NCI-H526 treated with DMSO at 0.1 percent for 48 hours (cell line): Measurements from ENCODE around the gene SLC25A13.
"Not testable (repeated sequence)": the region's sequence is repeated elsewhere in the genome, so short reads cannot be mapped to it uniquely, and the experiment has no call there.

Source experiments
- DNase-seq: peaks from one replicate; lab custom pipeline; 2025; lab: John Stamatoyannopoulos, UW

SLC25A13 gene

DNA sequence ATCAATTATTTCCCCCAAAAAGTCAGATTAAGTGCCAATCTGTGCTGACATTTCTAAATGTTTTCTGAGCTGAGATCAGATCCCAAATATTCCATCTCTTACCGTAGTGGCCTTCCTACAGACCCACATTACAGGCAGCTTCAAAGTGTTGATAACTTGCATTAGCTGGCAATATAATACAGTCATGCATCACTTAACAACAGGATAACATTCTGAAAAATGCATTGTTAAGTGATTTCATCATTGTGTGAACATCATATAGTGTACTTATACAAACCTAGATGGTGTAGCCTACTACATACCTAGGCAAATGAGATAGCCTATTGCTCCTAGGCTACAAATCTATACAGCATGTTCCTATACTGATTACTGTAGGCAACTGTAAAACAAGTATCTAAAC lies 22.4 kb downstream of the SLC25A13 start:
- peak; percentile 39 for DNase-seq

DNA sequence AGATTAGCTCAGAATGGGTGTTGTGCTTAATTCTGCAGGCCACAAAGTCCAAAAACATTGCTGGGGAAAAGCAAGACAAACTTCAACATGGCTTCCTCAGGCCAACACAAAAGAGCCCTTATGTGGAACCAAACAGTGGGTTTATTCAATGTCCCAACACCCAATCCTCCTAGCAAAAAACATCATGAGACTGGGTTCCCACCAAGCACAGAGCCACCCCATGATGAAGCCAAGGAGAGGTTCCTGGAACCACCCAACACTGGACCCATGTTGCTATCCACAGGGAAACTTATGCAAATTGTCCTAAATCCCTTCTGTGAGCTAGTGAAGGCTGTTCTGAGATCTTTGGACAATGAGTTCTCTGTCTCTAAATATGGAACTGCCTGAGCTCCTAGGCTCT lies 24.0 kb downstream of the SLC25A13 start:
- DNase-seq: peak; percentile 86

DNA sequence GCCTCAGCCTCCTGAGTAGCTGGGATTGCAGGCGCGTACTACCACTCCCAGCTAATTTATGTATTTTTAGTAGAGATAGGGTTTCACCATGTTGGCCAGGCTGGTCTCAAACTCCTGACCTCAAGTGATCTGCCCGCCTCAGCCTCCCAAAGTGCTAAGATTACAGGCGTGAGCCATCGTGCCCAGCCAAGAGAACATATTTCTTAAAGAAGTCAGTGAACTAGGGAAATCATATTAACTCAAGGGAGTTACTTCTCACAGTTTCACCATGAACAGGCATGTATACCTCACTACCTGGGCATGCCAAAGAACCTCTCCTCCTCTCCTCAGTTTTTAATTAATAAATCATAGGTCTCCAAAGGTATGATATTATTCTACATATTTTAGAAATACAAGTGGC lies 24.5 kb downstream of the SLC25A13 start:
- not testable (repeated sequence) for DNase-seq

DNA sequence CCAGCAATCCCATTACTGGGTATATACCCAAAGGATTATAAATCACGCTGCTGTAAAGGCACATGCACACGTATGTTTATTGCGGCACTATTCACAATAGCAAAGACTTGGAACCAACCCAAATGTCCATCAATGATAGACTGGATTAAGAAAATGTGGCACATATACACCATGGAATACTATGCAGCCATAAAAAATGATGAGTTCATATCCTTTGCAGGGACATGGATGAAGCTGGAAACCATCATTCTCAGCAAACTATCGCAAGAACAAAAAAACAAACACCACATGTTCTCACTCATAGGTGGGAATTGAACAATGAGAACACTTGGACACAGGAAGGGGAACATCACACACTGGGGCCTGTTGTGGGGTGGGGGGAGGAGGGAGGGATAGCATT lies 28.0 kb downstream of the SLC25A13 start:
- not testable (repeated sequence) for DNase-seq

DNA sequence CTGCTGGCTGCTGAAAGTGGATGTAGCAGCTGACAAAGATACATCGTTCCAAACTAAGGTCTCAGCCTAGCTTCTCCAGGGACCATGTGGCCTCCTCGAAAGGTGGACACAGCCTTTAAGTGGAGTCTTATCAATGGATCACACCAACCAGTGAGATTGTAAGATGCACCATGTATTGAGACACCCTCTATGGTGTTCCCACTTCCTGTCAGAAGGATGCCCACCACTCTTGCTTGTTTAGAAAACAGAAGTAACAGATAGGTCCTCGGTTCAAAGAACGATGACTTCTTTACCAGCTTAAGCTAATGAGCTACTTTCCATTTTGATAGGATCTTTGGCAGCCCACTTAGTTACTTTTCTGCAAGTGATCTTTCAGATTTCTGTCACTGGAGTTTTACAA lies 34.3 kb downstream of the SLC25A13 start:
- DNase-seq: no peak

DNA sequence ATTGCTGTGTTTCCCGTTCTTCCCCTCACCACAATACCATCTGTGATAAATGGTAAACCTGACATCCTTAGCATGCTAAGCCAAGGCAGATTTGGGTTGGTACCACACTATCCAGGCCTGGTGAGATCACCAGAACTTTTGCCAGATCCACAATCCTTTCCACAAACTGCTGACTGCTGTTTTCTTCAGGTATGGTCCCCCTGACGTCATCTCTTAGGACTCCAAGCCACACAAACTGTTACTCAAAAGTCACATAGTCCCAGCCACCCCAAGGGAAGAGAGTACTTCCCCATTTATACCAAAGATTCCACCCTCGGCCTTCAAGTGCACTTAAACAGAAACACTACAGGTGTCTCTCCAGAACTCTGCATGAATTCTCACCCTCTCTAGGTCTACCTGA lies 34.8 kb downstream of the SLC25A13 start:
- no peak for DNase-seq

DNA sequence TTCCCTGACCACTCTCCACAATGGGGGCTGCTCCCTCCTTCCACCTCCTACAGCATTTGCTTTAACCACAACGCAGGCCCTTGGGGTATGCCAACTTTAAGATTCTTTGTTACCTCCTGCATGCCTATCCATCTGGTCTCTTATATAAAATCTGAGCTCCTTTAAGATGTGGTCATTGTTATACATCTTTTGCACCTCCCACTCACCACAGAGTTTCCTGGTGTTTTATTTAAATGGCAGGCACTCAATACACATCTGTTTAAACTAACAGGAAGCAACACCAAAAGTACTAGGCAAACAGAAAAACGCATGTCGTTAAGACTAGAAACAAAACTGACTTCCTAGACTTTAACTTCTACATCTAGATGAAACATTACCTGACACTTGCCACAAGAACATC lies 36.3 kb downstream of the SLC25A13 start:
- DNase-seq: no peak

DNA sequence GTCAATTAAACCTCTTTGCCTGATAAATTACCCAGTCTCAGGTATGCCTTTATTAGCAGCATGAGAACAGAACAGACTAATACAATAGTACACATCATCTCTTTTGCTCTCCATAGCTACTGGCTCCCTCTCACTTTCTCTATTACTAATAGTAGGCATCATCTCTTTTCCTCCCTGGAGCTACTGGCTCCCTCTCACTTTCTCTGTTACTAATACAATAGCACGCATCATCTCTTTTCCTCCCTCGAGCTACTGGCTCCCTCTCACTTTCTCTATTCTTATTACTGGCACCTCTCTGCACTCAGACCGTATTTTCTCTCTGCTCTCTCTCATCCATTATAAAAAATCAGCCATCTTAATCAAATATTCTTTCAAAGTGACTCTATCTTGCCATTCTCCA lies 37.1 kb downstream of the SLC25A13 start:
- no peak for DNase-seq

DNA sequence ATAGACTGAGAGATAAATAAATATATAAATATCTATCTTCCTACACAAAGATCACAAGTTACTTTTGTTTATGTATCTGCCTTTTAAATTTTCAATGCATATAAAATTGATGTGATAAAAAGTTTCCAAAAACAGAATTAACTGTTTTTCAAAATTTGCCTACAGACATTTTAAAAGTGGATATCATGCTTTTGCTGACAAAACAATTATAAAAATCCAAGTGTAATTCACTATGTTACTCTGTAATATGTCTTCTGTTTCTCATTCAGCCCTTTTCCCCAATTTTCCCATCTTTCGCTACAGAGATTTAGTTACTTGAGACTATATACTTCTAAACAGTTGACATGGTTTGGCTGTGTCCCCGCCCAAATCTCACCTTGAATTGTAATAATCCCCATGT lies 37.7 kb downstream of the SLC25A13 start:
- no peak for DNase-seq

DNA sequence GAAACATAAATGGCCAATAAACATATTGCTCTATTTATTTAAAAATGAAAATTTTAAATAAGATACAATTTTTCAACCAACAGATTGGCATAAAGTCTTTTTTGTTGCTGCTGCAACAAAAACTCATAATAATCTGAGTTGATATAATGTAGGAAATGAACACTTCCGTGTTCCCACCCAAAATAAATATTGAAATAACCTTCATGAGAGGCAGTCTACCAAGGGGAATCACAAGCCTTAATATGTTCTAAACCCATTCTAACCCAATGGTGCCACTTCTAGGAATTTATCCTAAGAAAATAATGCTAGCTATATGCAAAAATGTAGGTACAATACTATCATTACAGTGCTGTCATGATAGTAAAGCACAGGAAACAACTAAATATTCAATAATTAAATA lies 39.1 kb downstream of the SLC25A13 start:
- DNase-seq: no peak

DNA sequence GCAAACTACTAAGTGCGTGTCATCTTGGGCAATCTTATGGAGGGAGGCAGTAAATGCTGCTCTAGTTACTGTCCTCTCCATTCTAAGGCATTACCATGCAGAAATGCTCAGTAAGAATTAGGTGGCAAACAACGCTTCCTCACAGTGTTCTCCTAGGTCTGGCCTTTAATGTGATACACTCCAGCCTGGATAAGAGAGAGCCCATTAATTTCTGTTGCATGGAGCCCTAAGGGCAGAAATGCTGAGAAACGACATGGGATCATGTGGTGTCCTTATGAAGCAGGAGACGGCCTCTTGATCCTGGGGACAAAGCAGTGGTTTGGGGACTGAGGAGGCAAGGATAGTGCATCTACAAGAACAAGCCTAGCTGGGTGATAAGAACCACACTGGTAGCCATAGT lies 44.0 kb downstream of the SLC25A13 start:
- DNase-seq: no peak

DNA sequence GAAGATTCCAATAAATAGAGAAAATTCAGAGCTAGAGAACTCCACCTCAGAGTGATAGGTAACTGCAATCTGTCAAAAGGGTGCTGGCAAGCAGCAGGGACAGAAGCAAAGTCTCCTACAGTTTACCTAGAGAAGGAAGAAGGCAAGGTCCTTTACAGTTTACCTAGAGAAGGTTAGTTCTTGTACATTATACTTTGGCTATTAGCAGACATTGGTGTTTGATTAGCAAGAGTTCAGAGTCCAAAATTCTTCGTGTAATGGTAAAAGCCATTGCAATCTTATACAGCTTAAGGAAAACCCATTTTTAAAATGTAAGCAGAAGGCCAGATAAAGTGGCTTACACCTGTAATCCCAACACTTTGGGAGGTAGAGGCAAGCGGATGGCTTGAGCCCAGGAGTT lies 45.9 kb downstream of the SLC25A13 start:
- DNase-seq: no peak

DNA sequence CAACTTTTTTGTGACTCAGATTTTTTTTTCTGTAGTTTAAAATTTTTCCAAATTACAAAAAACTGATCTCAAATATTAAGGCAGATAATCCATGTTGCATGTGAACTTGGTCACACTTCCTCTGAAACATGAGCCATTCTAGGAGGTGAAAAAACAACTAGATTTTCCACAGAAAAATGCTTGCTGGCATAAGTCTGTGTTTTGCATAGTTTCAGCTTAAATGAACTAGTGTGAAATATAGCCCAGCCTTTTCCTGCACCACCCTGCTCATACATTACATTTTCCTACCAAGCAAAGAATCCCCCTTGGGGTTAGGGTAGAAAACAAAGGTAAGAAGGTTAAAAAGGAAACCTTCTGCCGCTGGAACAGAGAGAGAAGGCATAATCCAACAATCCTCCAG lies 48.2 kb downstream of the SLC25A13 start:
- no peak for DNase-seq

DNA sequence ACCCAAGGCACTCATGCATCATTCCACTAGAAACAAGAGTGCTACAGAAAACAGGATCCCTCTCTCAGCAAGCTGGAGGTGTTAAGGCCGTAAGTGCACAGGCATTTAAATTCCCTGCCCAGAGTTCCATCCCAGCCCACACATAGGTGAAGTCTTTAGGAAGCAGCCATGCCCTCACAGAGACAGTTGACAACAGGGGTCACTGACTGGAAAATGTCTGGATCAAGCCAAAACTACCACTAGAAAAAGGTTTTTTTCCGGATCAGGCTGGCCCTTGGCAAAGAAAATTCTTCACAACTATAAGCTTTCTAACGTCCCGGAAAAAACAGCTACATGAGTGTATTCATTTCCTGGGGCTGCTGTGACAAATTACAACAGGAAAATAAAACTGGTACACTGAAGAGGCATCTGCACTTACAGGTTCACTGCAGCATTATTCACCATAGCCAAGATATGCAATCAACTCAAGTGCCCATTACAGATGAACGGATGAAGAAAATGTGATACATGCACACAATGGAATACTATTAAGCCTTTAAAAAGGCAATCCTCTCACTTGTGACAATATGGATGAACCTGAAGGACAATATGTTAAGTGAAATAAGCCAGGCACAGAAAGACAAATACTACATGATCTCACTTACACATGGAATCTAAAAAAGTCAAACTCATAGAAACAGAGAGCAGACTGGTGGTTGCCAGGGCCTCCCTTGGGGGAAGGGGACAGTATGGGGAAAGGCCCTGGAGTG lies 52.5 kb downstream of the SLC25A13 start:
- DNase-seq: no peak

DNA sequence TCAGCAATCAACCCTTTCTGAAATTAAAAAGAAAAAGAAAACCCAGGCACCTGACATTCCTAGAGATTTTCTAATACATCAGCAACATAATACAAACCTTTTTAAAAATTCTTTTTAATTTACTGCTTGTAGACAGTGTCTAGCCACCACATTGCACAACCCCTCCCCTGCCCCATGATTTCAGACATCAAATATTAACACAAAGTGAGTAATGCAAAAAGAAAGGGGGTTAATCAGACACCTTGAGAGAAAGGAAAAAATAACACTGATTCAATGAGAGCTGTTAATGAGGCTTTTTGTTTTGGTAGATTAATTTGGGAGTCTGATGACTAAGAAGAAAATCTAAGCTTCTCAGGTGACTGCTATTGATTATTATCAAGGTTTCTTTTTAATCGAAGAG lies 55.3 kb downstream of the SLC25A13 start:
- no peak for DNase-seq

DNA sequence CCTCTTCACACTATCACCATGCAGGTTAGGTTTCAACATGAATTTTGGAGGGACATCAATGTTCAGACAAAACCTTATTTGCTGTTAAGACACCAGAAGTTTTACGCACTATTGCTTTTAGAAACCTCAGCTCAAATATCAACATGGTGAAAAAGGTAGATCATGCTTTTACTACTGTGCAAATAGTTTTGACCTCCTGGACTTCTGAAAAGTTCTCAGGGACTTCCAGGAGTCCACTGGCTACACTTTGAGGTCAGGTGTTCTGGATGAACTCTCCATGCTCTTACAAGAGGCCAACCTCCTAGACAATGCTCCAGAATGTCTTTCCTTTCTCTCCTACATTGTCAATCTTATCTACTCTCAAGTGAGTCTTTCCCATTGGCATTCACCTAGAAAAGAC lies 55.9 kb downstream of the SLC25A13 start:
- DNase-seq: no peak

DNA sequence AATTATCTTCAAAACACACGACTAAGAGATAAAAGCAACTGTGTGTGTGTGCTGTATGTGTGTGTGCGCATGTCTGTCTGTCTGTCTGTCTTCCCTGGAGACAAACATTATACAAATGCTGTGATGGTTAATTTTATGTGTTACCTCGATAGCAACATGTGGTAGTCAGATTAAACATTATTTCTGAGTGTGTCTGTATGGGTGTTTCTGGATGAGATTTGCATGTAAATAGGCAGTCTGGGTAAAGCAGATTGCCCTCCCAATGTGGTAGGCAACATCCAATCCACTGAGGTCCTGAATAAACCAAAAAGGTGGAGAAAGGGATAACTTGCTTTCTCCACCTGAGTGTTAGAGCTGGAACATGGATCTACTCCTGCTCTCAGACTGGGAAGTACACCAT lies 67.9 kb downstream of the SLC25A13 start:
- DNase-seq: no peak

DNA sequence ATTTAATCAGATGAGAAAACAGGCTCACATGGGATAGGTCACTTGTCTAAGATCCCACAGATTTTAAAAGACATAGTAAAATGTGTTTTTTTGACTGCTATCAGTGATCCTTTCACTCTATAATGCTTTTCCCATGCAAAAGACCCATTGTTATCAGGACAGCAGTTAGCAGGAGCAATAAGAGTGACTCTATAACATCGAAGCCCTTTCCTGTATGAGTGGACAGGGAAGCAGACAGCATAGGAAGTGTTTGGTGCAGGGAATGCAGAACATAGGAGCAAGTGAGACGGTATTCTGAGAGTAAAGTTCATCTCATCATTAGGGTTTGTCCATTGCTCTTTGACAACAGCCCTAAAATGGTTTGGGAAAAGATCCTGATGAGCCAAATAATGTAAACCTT lies 68.5 kb downstream of the SLC25A13 start:
- DNase-seq: no peak

DNA sequence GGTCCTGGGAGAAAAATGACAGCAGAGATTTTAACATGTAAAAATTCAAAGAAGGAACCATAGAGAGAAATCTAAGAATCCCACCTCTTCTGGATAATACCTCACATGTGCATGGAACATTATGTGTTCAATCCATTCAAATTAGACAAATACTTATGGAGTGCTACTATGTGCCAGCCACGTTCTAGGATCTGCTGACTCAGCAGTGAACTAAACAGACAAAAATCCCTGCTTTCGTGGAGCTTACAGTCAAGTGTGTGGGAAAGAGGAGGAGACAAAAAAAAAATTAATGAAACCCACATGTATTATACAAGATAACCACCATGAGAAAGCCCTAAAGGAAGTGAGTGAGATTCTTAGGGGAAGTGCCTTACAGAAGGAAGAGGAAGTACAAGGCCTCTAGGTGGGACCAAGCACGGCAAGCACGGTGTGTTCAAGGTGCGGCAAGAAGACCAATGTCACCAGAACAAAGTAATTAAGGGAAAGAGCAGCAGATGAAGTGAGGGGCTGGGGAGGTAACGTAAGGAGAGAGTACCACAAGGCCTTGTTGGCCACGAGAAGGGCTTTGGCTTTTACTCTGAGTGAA lies 71.0 kb downstream of the SLC25A13 start:
- DNase-seq: no peak

DNA sequence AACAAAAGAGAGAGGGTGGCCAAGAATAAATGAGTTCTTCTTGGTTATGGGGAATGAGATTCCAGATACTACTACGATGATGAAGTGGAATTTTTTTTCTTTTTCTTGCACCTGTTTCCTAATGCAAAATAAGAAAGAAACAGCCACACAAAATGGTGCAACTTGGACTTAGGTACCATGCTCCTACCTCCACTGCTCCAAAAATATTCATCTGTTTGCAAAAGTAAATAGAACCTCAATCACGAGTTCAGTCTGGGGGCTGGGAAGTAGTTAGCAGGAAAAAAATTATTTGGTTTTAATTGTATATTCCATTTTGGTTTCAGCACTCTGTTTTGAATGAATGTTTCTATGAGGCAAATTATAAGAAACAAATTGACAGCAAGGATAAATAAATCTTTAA lies 73.5 kb downstream of the SLC25A13 start:
- DNase-seq: no peak

DNA sequence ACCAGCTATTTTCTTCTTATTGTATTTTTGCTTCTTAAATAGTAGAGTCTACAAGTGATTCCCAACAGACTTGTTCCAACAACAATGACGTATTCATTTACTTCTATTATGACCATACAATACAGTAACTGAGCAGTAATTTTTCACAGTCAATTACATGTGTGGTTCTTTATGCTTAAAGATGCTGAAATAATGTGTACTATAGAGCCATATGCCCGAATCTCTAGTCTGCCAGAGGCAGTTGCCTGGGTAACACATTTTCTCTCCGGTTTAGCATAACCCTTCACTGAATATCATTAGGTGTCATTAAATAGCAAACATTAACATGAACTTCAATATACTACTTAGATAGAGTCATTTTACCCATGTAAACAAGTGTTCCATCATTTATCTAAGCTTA lies 75.0 kb downstream of the SLC25A13 start:
- peak; percentile 80 for DNase-seq

DNA sequence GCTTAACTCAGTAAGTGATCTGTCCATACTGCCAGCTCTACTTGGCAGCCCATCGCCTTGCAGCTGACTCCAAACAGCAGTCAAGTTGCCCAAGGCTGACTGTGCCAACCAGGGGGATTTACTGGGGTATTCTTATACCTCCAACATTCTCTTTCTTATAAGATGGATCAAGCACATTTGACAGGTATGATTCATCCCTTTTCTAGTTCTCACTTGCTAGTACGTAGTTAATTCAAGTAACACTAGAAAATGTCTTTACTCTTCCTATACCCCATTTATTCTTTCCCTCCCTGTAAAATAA lies 77.0 kb downstream of the SLC25A13 start:
- no peak for DNase-seq

DNA sequence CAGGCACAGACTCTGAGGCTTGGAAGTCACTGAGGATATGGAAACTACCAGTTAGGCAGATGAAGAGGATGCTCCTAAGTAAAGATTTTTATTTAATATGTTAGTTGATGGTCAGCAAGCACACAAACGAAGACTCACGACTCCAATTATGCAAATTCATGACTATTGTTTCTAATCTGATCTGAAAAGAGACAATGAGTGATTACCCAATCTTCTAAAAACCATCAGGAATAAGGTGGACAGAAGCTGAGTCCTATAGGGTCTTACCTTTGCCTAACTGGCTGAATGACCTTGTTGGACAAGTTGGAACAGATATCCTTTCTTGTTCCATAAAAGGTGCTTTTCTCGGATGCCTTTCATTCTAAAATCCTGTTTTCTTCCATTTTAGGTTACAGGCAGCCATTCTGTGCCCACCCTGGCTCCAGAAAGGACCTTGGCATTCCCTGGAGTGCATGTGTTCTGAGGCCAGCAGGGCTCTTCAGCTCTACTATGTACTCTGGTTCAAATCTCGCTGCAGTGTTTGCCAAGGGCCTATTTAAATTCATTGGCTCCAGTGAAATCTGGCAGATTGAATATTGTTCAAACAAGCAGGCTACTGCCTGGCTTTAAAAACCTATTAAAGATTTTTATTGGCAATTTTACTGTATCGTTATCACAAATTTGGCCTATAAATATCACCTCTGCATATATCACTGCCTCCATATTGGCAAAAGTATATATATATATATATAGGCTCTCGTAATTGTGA lies 77.5 kb downstream of the SLC25A13 start:
- no peak for DNase-seq

DNA sequence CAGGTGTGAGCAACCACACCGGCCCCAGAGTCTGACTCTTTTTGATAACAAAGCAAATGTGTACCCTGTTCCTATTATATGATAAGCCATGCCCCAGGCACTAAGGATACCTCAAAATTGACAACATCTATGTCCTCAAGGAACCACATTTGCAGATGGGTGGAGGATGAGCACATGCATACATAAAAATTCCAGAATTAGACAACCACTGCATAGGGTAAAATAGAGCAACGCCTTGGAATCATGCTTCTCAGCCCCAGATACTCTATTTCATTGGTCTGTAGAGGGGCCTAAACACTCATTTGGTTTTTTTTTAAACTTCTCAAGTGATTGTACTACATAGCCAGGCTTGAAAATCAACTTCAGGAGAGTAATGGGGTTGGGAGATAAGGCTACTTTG lies 78.7 kb downstream of the SLC25A13 start:
- DNase-seq: no peak
